Germinal center (tissue), 1 donor: ENCODE results near the gene CIB2.

Experiments
- DNase-seq: peaks from one replicate; pipeline ENCODE4 v3.0.0; 2012; ENCODE audit warnings: mixed read lengths, low spot score

Gene CIB2

GRCh38 chr15:78065973-78066946 is 65.0 kb downstream of the CIB2 start:
- DNase-seq = peak; percentile 53

GRCh38 chr15:78065284-78065872 is 65.9 kb downstream of the CIB2 start:
- DNase-seq = no peak

GRCh38 chr15:78064544-78064943 is 66.7 kb downstream of the CIB2 start:
- DNase-seq = no peak

GRCh38 chr15:78063970-78064385 is 67.3 kb downstream of the CIB2 start:
- DNase-seq = no peak

DNA sequence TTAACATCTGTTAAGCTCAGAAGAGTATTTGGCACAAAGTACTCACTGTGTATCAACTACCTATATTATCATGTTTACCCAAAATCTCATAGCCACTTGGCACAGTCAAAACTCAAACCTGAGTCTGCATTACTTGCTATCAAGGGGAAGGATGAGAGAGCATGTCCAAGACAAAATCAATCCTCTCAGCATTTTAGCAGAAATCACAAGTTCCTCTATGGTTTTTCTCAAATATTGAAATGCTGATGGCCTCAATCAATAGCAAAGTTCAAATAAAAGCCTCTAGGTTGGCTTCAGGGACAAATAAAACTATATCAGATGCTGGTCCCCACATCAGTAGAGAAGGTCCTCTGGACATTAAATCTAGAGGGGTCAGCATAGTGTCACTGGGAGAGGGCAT is 68.0 kb downstream of the CIB2 start:
- no peak for DNase-seq

DNA sequence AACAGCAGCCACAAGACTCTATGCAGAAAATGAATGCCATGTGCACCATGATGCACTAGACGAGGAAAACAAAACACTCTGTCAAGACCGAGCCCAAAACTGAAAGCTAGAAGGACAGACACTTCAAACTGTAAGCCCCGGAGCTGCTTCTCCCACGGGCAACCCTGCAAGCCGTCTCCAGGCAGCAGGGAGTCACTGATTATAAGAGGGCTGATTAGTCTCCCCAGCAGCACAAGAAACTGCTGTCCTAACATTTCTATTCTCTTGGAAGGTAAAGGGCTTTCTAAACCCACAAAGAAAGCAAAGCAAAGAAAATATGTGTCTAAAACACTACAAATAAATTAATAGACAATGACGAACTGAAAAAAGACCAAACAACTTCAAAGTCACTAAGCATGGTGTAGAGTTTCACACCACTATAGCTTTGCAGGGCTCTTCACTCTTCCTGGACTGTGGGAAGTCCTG is 69.2 kb downstream of the CIB2 start:
- DNase-seq = no peak

- no peak for DNase-seq
Observed at GRCh38 chr15:78060232-78060631, 71.0 kb downstream of the CIB2 start.

DNA sequence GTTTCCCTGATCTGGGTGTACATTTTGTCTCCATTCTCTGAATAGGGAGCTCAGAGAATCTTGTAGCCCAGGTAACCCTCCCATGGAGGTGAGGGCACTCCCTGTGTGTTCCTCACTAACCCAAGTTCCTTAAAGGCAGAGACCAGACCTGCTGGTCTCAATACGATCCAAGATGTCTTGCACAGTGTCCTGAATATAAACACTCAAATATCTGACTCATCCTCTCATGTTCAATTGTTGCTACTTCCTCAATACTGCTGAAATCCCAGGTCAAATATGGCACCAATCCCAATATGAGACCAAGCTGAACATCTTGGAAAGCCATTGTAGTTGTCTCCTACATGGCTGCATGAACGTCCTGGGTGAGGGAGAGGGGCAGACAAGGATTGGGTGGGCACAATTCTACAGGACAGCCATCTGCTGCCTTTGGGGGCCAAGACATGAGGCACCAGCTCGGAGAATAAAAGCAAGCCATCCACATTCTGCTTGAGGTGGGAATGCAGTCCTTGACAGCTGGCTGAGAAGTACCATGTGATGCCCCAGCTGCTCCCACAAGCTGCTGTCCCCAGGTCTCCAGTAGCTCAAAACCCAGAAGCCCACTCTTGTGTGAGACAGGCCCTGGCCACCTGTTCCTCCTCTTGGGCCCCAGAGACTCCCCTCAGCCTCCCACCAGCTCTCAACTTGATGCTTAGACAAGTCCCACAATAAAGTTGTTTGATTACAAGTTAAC is 72.0 kb downstream of the CIB2 start:
- no peak for DNase-seq

DNA sequence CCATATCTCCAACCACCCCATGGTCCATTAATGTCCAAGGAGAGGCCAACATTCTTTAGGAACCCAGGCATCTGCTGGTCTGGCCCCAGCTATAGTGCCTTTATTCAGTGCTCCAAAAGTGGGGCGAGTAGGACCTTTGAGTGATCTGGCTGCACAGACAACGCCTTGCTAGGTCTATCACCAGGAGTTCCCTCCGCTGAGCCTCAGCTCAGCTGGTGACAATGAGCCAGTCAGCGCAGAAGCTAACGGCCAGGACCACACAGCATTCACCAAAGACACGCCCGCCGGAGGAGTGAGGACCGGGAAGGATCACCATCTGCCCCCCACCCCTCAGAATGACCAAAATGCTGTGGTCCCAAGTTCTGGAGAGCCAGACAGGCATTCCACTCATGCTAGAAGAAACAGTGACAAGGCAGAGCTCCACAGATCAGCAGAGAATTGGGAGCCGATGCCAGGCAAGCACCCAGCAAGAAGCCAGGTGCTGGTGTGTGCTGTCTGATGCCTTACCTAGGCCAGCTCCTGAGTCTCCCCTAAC is 72.8 kb downstream of the CIB2 start:
- DNase-seq = no peak

GRCh38 chr15:78057803-78058202 is 73.4 kb downstream of the CIB2 start:
- DNase-seq = no peak

DNA sequence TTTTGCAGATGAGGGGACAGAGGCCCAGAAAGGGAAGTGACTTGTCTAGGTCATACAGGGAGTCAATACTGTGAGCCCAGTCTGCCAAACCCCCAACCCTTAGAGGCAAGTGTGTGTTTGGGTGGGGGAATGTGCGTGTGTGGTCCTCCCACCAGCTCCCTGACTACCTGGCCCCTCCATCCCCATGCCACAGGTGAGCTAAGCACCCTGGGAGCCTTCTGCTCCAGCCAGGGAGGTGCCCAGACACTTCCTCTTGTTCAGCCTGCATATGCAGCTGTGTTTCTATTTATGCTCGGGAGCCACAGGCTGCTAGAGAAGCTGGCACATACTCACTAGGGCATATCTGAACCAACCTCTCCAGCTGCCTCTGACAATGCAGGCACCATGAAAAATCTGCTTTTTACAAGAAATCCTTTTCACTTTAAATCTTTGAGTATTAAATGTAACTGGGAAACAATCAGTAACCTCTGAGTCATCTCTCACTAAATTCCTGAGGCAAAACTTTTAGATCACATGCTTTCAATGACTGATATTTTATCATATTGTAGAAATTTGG is 74.5 kb downstream of the CIB2 start:
- peak; percentile 79 for DNase-seq

- peak; percentile 30 for DNase-seq
Observed at GRCh38 chr15:78055919-78056713, 75.1 kb downstream of the CIB2 start.

- no peak for DNase-seq
Observed at GRCh38 chr15:78054966-78055365, 76.3 kb downstream of the CIB2 start.
